NB4 (cell line): Measurements from ENCODE around the gene FBXO9.

Experiments used
- MAX ChIP-seq: IDR thresholded peaks from 2 replicates; pipeline ENCODE4 v1.6.1; 2011; ENCODE audit warnings: low read depth, low read length
- POLR2A ChIP-seq: IDR thresholded peaks from 2 replicates; pipeline ENCODE4 v1.6.1; 2011; ENCODE audit warnings: mild to moderate bottlenecking; ENCODE audit not compliant: insufficient read length; ENCODE audit errors: extremely low read depth
- TF ChIP-seq, protein P1 (sequence below): IDR thresholded peaks from one replicate; pipeline ENCODE4 v1.5.1; 2012; ENCODE audit warnings: low read depth, low read length

- TF ChIP-seq, protein P1, sequence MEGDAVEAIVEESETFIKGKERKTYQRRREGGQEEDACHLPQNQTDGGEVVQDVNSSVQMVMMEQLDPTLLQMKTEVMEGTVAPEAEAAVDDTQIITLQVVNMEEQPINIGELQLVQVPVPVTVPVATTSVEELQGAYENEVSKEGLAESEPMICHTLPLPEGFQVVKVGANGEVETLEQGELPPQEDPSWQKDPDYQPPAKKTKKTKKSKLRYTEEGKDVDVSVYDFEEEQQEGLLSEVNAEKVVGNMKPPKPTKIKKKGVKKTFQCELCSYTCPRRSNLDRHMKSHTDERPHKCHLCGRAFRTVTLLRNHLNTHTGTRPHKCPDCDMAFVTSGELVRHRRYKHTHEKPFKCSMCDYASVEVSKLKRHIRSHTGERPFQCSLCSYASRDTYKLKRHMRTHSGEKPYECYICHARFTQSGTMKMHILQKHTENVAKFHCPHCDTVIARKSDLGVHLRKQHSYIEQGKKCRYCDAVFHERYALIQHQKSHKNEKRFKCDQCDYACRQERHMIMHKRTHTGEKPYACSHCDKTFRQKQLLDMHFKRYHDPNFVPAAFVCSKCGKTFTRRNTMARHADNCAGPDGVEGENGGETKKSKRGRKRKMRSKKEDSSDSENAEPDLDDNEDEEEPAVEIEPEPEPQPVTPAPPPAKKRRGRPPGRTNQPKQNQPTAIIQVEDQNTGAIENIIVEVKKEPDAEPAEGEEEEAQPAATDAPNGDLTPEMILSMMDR = no peak
- TF ChIP-seq POLR2A (no peak), MAX (no peak)
Observed at GRCh38 chr6:53148684-53149083, 83.5 kb downstream of the FBXO9 start, which contains the start of gene GCM1.
